HL-60 (cell line): ENCODE measurements around the gene CYP2A6.
A peak's percentile ranks its signal among the peaks of the same experiment; 100 is the strongest.

ENCODE experiments used
- DNase-seq, 2 experiments: peaks; one replicate each; pipeline ENCODE4 v3.0.0-alpha.2; 2010 to 2020; ENCODE audit warnings: low read depth in 1 of 2, low spot score in 1 of 2
- H3K27ac ChIP-seq: fragments of 250-450 bp; sonication (Bioruptor Pico); replicated peaks from 2 replicates; pipeline ENCODE4 v1.5.1; 2020; ENCODE audit warnings: mild to moderate bottlenecking, moderate library complexity
- H3K27me3 ChIP-seq: fragments of 250-450 bp; sonication (Bioruptor Pico); 2 replicates; pipeline ENCODE4 v1.5.1; 2021; ENCODE audit warnings: mild to moderate bottlenecking, moderate library complexity; ENCODE audit not compliant: insufficient read depth, poor library complexity, severe bottlenecking
- H3K4me3 ChIP-seq: replicated peaks from 2 replicates; pipeline ENCODE4 v1.5.1; 2011; ENCODE audit warnings: mild to moderate bottlenecking, control low read depth, low read length; ENCODE audit not compliant: insufficient read depth
- CTCF ChIP-seq: IDR thresholded peaks from one replicate; pipeline ENCODE4 v1.5.1; 2011; ENCODE audit warnings: low read length, control low read depth, inconsistent platforms; ENCODE audit not compliant: insufficient read depth
- GABPA ChIP-seq: IDR thresholded peaks from 2 replicates; pipeline ENCODE4 v1.6.1; 2012; ENCODE audit warnings: low read depth
- POLR2AphosphoS5 ChIP-seq: IDR thresholded peaks from 2 replicates; pipeline ENCODE4 v1.6.1; 2012; ENCODE audit warnings: low read depth
- SPI1 ChIP-seq: IDR thresholded peaks from 2 replicates; pipeline ENCODE4 v1.6.1; 2012; ENCODE audit warnings: low read depth, mild to moderate bottlenecking, borderline replicate concordance
- TF ChIP-seq, protein P1 (sequence below): IDR thresholded peaks from 2 replicates; pipeline ENCODE4 v1.6.1; 2012; ENCODE audit warnings: low read depth; ENCODE audit not compliant: insufficient replicate concordance

Gene CYP2A6

DNA sequence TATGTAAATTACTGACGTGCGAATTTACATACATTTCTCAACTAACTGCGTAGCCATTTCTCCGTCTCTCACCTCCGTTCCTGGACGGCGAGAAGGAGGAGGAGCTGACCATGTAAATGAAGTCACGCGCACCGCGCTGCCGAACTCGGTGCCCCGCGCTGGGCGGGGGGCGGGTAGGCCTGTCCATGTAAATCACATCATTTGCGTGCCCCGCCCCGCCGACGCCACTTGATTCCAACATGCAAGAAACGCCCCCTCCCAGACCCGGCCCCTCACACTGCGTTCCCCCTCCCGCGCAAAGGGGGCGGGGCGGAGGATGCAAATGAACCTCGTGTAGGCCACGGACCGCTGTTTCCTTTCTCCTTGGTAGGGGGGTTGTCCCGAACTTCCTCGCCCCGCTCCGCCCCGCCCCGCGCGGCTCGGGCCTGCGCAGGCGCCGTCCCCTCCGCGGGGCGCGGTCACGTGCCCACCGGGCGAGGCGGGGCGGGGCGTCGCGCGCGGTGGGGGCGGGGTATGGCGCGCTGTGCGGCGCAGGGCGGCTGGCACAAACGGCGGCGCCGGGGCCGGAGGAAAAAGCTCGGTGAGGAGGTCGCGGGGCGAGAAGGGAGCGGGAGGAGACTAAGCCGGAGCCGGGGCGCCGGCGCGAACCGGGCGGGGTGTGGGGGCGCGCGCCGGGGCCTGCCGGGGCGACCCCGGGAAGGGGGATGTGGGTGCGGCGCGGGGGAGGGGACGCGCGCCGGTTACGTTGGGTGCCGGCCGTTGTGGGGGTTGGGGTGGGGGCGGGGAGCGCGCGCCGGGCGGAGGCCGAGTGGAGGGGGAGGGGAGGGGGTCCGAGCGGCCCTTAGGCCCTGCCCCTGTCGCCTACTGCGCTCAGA lies 51.3 kb downstream of the CYP2A6 start, which contains the start of gene EGLN2:
TSS of gene EGLN2 (plus strand) at position 509 of the 875 bp plus-strand sequence. CDS start 1,382 bp downstream, outside the sequence.
- peak within 1 kb of the TSS; percentile 90 for H3K4me3 ChIP-seq
- TF ChIP-seq GABPA (no peak), SPI1 (no peak), CTCF (no peak), POLR2AphosphoS5 (no peak; the same call in 1 of the 2 replicates)
- TF ChIP-seq, protein P1, sequence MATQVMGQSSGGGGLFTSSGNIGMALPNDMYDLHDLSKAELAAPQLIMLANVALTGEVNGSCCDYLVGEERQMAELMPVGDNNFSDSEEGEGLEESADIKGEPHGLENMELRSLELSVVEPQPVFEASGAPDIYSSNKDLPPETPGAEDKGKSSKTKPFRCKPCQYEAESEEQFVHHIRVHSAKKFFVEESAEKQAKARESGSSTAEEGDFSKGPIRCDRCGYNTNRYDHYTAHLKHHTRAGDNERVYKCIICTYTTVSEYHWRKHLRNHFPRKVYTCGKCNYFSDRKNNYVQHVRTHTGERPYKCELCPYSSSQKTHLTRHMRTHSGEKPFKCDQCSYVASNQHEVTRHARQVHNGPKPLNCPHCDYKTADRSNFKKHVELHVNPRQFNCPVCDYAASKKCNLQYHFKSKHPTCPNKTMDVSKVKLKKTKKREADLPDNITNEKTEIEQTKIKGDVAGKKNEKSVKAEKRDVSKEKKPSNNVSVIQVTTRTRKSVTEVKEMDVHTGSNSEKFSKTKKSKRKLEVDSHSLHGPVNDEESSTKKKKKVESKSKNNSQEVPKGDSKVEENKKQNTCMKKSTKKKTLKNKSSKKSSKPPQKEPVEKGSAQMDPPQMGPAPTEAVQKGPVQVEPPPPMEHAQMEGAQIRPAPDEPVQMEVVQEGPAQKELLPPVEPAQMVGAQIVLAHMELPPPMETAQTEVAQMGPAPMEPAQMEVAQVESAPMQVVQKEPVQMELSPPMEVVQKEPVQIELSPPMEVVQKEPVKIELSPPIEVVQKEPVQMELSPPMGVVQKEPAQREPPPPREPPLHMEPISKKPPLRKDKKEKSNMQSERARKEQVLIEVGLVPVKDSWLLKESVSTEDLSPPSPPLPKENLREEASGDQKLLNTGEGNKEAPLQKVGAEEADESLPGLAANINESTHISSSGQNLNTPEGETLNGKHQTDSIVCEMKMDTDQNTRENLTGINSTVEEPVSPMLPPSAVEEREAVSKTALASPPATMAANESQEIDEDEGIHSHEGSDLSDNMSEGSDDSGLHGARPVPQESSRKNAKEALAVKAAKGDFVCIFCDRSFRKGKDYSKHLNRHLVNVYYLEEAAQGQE, result no peak
- peak; percentile 98 to 100 for DNase-seq
- no peaks in the 10 kb centered on the region for H3K27me3 ChIP-seq
- peak within 1 kb of the TSS; percentile 91 for H3K27ac ChIP-seq

DNA sequence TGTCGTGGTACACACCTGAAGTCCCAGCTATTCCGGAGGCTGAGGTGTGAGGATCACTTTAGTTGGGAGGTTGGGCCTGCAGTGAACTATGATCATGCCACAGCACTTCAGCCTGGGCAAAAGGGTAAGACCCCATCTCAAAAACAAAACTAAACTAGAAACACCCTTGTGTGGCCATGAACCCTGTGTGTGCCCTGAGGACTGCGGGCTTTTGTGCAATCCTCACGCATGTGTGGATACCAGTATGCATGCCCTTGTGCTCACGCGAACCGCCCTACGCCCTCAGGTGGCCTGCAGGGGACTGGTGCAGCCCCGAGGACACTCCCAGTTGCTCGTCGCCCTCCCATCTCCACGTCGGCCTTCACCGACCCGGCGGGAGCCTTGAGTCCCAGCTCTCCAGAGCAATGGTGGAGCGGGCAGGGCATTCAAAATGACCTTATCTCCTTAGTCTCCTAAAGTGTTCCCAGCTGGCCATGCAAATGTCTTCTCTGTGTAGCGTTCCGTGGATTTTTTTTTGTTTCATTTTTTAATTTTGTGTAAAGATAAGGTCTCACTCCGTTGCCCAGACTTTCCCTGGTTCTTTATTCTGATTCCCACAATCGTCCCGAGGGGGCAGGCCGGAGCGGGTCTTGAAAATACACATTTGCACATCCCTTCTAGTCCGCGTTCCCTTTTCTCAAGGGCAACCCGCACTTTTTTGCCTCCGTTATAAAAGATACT lies 52.1 kb downstream of the CYP2A6 start:
- H3K4me3 ChIP-seq, result peak overlapping the region; percentile 41
- TF ChIP-seq CTCF, result peak; percentile 17
- no peak for TF ChIP-seq GABPA
- TF ChIP-seq SPI1, result peak; percentile 16; the same call in 1 of the 2 replicates
- peak; percentile 72 for TF ChIP-seq POLR2AphosphoS5
- TF ChIP-seq, protein P1, result no peak
- peak; percentile 86 to 94 for DNase-seq
- H3K27ac ChIP-seq, result peak overlapping the region; percentile 88
- H3K27me3 ChIP-seq, result no peaks in the 10 kb centered on the region

- no peak overlapping the region for H3K4me3 ChIP-seq
- H3K27me3 ChIP-seq, result no peaks in the 10 kb centered on the region
- no peak for TF ChIP-seq CTCF
- TF ChIP-seq POLR2AphosphoS5, result no peak
- TF ChIP-seq, protein P1, result no peak
- TF ChIP-seq SPI1, result no peak
- TF ChIP-seq GABPA, result no peak
- no peak for DNase-seq
- H3K27ac ChIP-seq, result peak overlapping the region; percentile 88
Observed at GRCh38 chr19:40797166-40797962, 52.9 kb downstream of the CYP2A6 start.
